ENCODE results near the gene FXR1.
"Not testable (repeated sequence)": the region's sequence is repeated elsewhere in the genome, so short reads cannot be mapped to it uniquely, and the experiment has no call there.

The FXR1 gene

GRCh38 chr3:180940826-180941225, 28.4 kb downstream of the FXR1 start:
- no peak for DNase-seq

GRCh38 chr3:180947761-180948390, 35.4 kb downstream of the FXR1 start:
- DNase-seq = no peak

- no peak for DNase-seq
Measured at GRCh38 chr3:180959691-180960090, 47.2 kb downstream of the FXR1 start.

GRCh38 chr3:180961087-180961486, 48.6 kb downstream of the FXR1 start:
- no peak for DNase-seq

- DNase-seq = no peak
Measured at GRCh38 chr3:180961552-180961951, 49.1 kb downstream of the FXR1 start.

GRCh38 chr3:180962530-180962929, 50.1 kb downstream of the FXR1 start:
- no peak for DNase-seq

- no peak for DNase-seq
Measured at GRCh38 chr3:180970931-180971330, 58.5 kb downstream of the FXR1 start.

- DNase-seq = no peak
Measured at GRCh38 chr3:180973543-180973942, 61.1 kb downstream of the FXR1 start.

- no peak for DNase-seq
Measured at GRCh38 chr3:180974286-180974685, 61.8 kb downstream of the FXR1 start.

- DNase-seq = no peak
Measured at GRCh38 chr3:180977498-180977897, 65.0 kb downstream of the FXR1 start.

- no peak for DNase-seq
Measured at GRCh38 chr3:180979961-180980360, 67.5 kb downstream of the FXR1 start.

- DNase-seq = no peak
Measured at GRCh38 chr3:180980611-180981010, 68.1 kb downstream of the FXR1 start.

GRCh38 chr3:180981912-180982311, 69.4 kb downstream of the FXR1 start:
- DNase-seq = no peak

GRCh38 chr3:180983136-180983535, 70.7 kb downstream of the FXR1 start:
- no peak for DNase-seq

- DNase-seq = not testable (repeated sequence)
Measured at GRCh38 chr3:180986366-180986765, 73.9 kb downstream of the FXR1 start.

GRCh38 chr3:180987344-180987743, 74.9 kb downstream of the FXR1 start:
- DNase-seq = no peak

GRCh38 chr3:180989291-180990163, 77.1 kb downstream of the FXR1 start, which contains the start of gene DNAJC19:
DNAJC19 (minus strand) TSS chr3:180989736; CDS start chr3:180989602, 134 bp downstream.
- DNase-seq = peak; percentile 100

GRCh38 chr3:180990505-180990904, 78.0 kb downstream of the FXR1 start:
- DNase-seq = no peak

- DNase-seq = no peak
Measured at GRCh38 chr3:180996415-180996932, 84.0 kb downstream of the FXR1 start.

GRCh38 chr3:181002331-181002730, 89.9 kb downstream of the FXR1 start:
- DNase-seq = not testable (repeated sequence)

GRCh38 chr3:181003469-181003868, 91.0 kb downstream of the FXR1 start:
- DNase-seq = not testable (repeated sequence)

GRCh38 chr3:181006541-181006940, 94.1 kb downstream of the FXR1 start:
- DNase-seq = no peak

- no peak for DNase-seq
Measured at GRCh38 chr3:181007262-181007661, 94.8 kb downstream of the FXR1 start.

- DNase-seq = no peak
Measured at GRCh38 chr3:181008796-181009195, 96.3 kb downstream of the FXR1 start.

Data from NCI-H1417 treated with DMSO at 0.1 percent for 48 hours (cell line).